HL-60 (cell line): ENCODE data around the gene EPS15.

Experiments used
- DNase-seq, 2 experiments: peaks; one replicate each; pipeline ENCODE4 v3.0.0-alpha.2; 2010 to 2020; ENCODE audit warnings: low read depth in 1 of 2, low spot score in 1 of 2
- H3K27ac ChIP-seq: fragments of 250-450 bp; sonication (Bioruptor Pico); replicated peaks from 2 replicates; pipeline ENCODE4 v1.5.1; 2020; ENCODE audit warnings: mild to moderate bottlenecking, moderate library complexity
- H3K27me3 ChIP-seq: fragments of 250-450 bp; sonication (Bioruptor Pico); 2 replicates; pipeline ENCODE4 v1.5.1; 2021; ENCODE audit warnings: mild to moderate bottlenecking, moderate library complexity; ENCODE audit not compliant: insufficient read depth, poor library complexity, severe bottlenecking
- H3K4me3 ChIP-seq: replicated peaks from 2 replicates; pipeline ENCODE4 v1.5.1; 2011; ENCODE audit warnings: mild to moderate bottlenecking, control low read depth, low read length; ENCODE audit not compliant: insufficient read depth
- CTCF ChIP-seq: IDR thresholded peaks from one replicate; pipeline ENCODE4 v1.5.1; 2011; ENCODE audit warnings: low read length, control low read depth, inconsistent platforms; ENCODE audit not compliant: insufficient read depth
- GABPA ChIP-seq: IDR thresholded peaks from 2 replicates; pipeline ENCODE4 v1.6.1; 2012; ENCODE audit warnings: low read depth
- POLR2AphosphoS5 ChIP-seq: IDR thresholded peaks from 2 replicates; pipeline ENCODE4 v1.6.1; 2012; ENCODE audit warnings: low read depth
- REST ChIP-seq: IDR thresholded peaks from 2 replicates; pipeline ENCODE4 v1.6.1; 2012; ENCODE audit warnings: low read depth; ENCODE audit not compliant: insufficient replicate concordance
- SPI1 ChIP-seq: IDR thresholded peaks from 2 replicates; pipeline ENCODE4 v1.6.1; 2012; ENCODE audit warnings: low read depth, mild to moderate bottlenecking, borderline replicate concordance

EPS15 gene

GRCh38 chr1:51498924-51499323 is 20.1 kb downstream of the EPS15 start:
- no peak for DNase-seq
- TF ChIP-seq REST (no peak), POLR2AphosphoS5 (no peak), CTCF (no peak), SPI1 (no peak), GABPA (no peak)
- Histone ChIP-seq H3K4me3 (no peak overlapping the region), H3K27me3 (no peaks in the 10 kb centered on the region), H3K27ac (no peak overlapping the region)

GRCh38 chr1:51497340-51497739 is 21.7 kb downstream of the EPS15 start:
- Histone ChIP-seq H3K4me3 (no peak overlapping the region), H3K27me3 (no peaks in the 10 kb centered on the region), H3K27ac (no peak overlapping the region)
- no peak for TF ChIP-seq GABPA
- TF ChIP-seq POLR2AphosphoS5: no peak
- TF ChIP-seq CTCF: no peak
- no peak for TF ChIP-seq SPI1
- DNase-seq: no peak

- no peak overlapping the region for H3K4me3 ChIP-seq
- no peak for DNase-seq
- no peaks in the 10 kb centered on the region for H3K27me3 ChIP-seq
- TF ChIP-seq CTCF (no peak), REST (no peak), POLR2AphosphoS5 (no peak)
- H3K27ac ChIP-seq: no peak overlapping the region
These were observed 24.8 kb downstream of the EPS15 start for GRCh38 chr1:51494138-51494830.
